ENCODE results near the gene SMCHD1. TPM values are rescaled to one million over a fixed set of nuclear protein-coding genes. Genes with fewer than 3 reads are reported as not detected.

Gene SMCHD1
- total RNA-seq, 1 experiment from 2014 or later: 57.4 TPM

- no peaks in the 10 kb centered on the region for H3K9me3 Mint-ChIP-seq (ENCODE audit: unreplicated experiment)
- Histone ChIP-seq H3K9me3 (no peaks in the 10 kb centered on the region), H3K4me3 (ENCODE audit: low read depth, low read length) (no peak overlapping the region), H3K4me1 (no peaks in the 10 kb centered on the region), H3K27me3 (replicated peaks; ENCODE audit: control insufficient read depth, insufficient read depth, low read length) (no peaks in the 10 kb centered on the region), H3K36me3 (ENCODE audit: control insufficient read depth, insufficient read depth, low read length) (no peaks in the 10 kb centered on the region; the same call in 1 of the 2 replicates)
- ChIA-PET POLR2A (no interaction called here), CTCF (no interaction called here)
- H3K27me3 Mint-ChIP-seq (ENCODE audit: insufficient read depth, unreplicated experiment): no peaks in the 10 kb centered on the region
- H3K27ac Mint-ChIP-seq (ENCODE audit: unreplicated experiment): no peak overlapping the region
- no TSS peak for BruUV-seq (replicated peaks)
- DNase-seq: no peak
- intact Hi-C loops (cut with micrococcal nuclease; ENCODE audit: unreplicated experiment): no loop called here
- no peak for TF ChIP-seq CTCF (IDR thresholded peaks at IDR 0.05; ENCODE audit: insufficient read depth in 1 of 2, low read depth in 1 of 2, low read length in 1 of 2, severe bottlenecking in 1 of 2, unreplicated experiment in 1 of 2)
- no peak overlapping the region for H3K4me3 Mint-ChIP-seq (ENCODE audit: unreplicated experiment)
- H3K4me1 Mint-ChIP-seq (ENCODE audit: low read depth, unreplicated experiment): no peaks in the 10 kb centered on the region
- H3K36me3 Mint-ChIP-seq (ENCODE audit: insufficient read depth, unreplicated experiment): peaks cover 34% of the 10 kb centered on the region
Measured at GRCh38 chr18:2610549-2610948, 45.0 kb upstream of the SMCHD1 start.

- ChIA-PET POLR2A (no interaction called here), CTCF (no interaction called here)
- H3K4me3 ChIP-seq (ENCODE audit: low read depth, low read length): no peak overlapping the region
- H3K4me1 ChIP-seq: no peaks in the 10 kb centered on the region
- H3K4me3 Mint-ChIP-seq (ENCODE audit: unreplicated experiment): no peak overlapping the region
- intact Hi-C loops (cut with micrococcal nuclease; ENCODE audit: unreplicated experiment): no loop called here
- no peaks in the 10 kb centered on the region for H3K9me3 ChIP-seq
- DNase-seq: no peak
- peaks cover 39% of the 10 kb centered on the region for H3K36me3 Mint-ChIP-seq (ENCODE audit: insufficient read depth, unreplicated experiment)
- BruUV-seq (replicated peaks): no TSS peak
- no peaks in the 10 kb centered on the region for H3K9me3 Mint-ChIP-seq (ENCODE audit: unreplicated experiment)
- TF ChIP-seq CTCF (IDR thresholded peaks at IDR 0.05; ENCODE audit: insufficient read depth in 1 of 2, low read depth in 1 of 2, low read length in 1 of 2, severe bottlenecking in 1 of 2, unreplicated experiment in 1 of 2): no peak
- H3K4me1 Mint-ChIP-seq (ENCODE audit: low read depth, unreplicated experiment): no peaks in the 10 kb centered on the region
- no peak overlapping the region for H3K27ac Mint-ChIP-seq (ENCODE audit: unreplicated experiment)
- H3K27me3 Mint-ChIP-seq (ENCODE audit: insufficient read depth, unreplicated experiment): no peaks in the 10 kb centered on the region
- H3K36me3 ChIP-seq (ENCODE audit: control insufficient read depth, insufficient read depth, low read length): no peaks in the 10 kb centered on the region; the same call in 1 of the 2 replicates
- no peaks in the 10 kb centered on the region for H3K27me3 ChIP-seq (replicated peaks; ENCODE audit: control insufficient read depth, insufficient read depth, low read length)
Measured at GRCh38 chr18:2612996-2613395, 42.5 kb upstream of the SMCHD1 start.

GRCh38 chr18:2617401-2617998, 38.0 kb upstream of the SMCHD1 start:
- no peaks in the 10 kb centered on the region for H3K4me1 ChIP-seq
- Mint-ChIP-seq H3K27ac (ENCODE audit: unreplicated experiment) (no peak overlapping the region), H3K9me3 (ENCODE audit: unreplicated experiment) (no peaks in the 10 kb centered on the region), H3K4me1 (ENCODE audit: low read depth, unreplicated experiment) (no peaks in the 10 kb centered on the region), H3K27me3 (ENCODE audit: insufficient read depth, unreplicated experiment) (no peaks in the 10 kb centered on the region), H3K4me3 (ENCODE audit: unreplicated experiment) (no peak overlapping the region), H3K36me3 (ENCODE audit: insufficient read depth, unreplicated experiment) (peaks cover 27% of the 10 kb centered on the region)
- H3K27me3 ChIP-seq (replicated peaks; ENCODE audit: control insufficient read depth, insufficient read depth, low read length): no peaks in the 10 kb centered on the region
- ChIA-PET POLR2A (no interaction called here), CTCF (no interaction called here)
- no peak for TF ChIP-seq CTCF (IDR thresholded peaks at IDR 0.05; ENCODE audit: insufficient read depth in 1 of 2, low read depth in 1 of 2, low read length in 1 of 2, severe bottlenecking in 1 of 2, unreplicated experiment in 1 of 2)
- DNase-seq: no peak
- no TSS peak for BruUV-seq (replicated peaks)
- no peak overlapping the region for H3K4me3 ChIP-seq (ENCODE audit: low read depth, low read length)
- intact Hi-C loops (cut with micrococcal nuclease; ENCODE audit: unreplicated experiment): no loop called here
- no peaks in the 10 kb centered on the region for H3K9me3 ChIP-seq
- no peaks in the 10 kb centered on the region; the same call in 1 of the 2 replicates for H3K36me3 ChIP-seq (ENCODE audit: control insufficient read depth, insufficient read depth, low read length)

Data from Caco-2 (cell line).